Activated naive CD4-positive, alpha-beta T cell (primary cell): ENCODE results near the gene MEF2A.

Source experiments
- DNase-seq, 4 experiments: peaks; one replicate each; lab custom pipeline; 2025; lab: John Stamatoyannopoulos, UW

Gene MEF2A

GRCh38 chr15:99564221-99565048 lies 1.3 kb upstream of the MEF2A start:
- no peak for DNase-seq

- no peak for DNase-seq
Observed at GRCh38 chr15:99565049-99565298, 810 bp upstream of the MEF2A start.

- peak in 1 of 4 experiments; percentile 42 for DNase-seq
Observed at GRCh38 chr15:99566157-99566897, 543 bp downstream of the MEF2A start.

GRCh38 chr15:99568625-99569352 lies 3.0 kb downstream of the MEF2A start:
- no peak for DNase-seq

- DNase-seq = no peak
Observed at GRCh38 chr15:99571299-99571698, 5.5 kb downstream of the MEF2A start.

GRCh38 chr15:99574048-99574447 lies 8.3 kb downstream of the MEF2A start:
- no peak for DNase-seq

GRCh38 chr15:99574502-99574901 lies 8.7 kb downstream of the MEF2A start:
- DNase-seq = no peak

GRCh38 chr15:99578809-99579208 lies 13.0 kb downstream of the MEF2A start:
- no peak for DNase-seq

GRCh38 chr15:99580076-99580475 lies 14.3 kb downstream of the MEF2A start:
- no peak for DNase-seq

- no peak for DNase-seq
Observed at GRCh38 chr15:99582508-99582960, 16.8 kb downstream of the MEF2A start.

GRCh38 chr15:99584081-99584600 lies 18.4 kb downstream of the MEF2A start:
- DNase-seq = no peak

- no peak for DNase-seq
Observed at GRCh38 chr15:99586121-99586520, 20.3 kb downstream of the MEF2A start.

GRCh38 chr15:99589801-99590200 lies 24.0 kb downstream of the MEF2A start:
- no peak for DNase-seq

- DNase-seq = no peak
Observed at GRCh38 chr15:99590913-99591646, 25.3 kb downstream of the MEF2A start.

- DNase-seq = no peak
Observed at GRCh38 chr15:99592145-99592791, 26.5 kb downstream of the MEF2A start.

- no peak for DNase-seq
Observed at GRCh38 chr15:99593070-99593469, 27.3 kb downstream of the MEF2A start.

GRCh38 chr15:99594916-99595315 lies 29.1 kb downstream of the MEF2A start:
- DNase-seq = no peak

- no peak for DNase-seq
Observed at GRCh38 chr15:99598296-99598695, 32.5 kb downstream of the MEF2A start.

GRCh38 chr15:99603828-99604227 lies 38.0 kb downstream of the MEF2A start:
- no peak for DNase-seq

GRCh38 chr15:99604865-99605264 lies 39.1 kb downstream of the MEF2A start:
- DNase-seq = no peak

- DNase-seq = no peak
Observed at GRCh38 chr15:99605490-99605931, 39.7 kb downstream of the MEF2A start.
